HG03025 (cell line): ENCODE measurements around the gene REEP2.
"Not testable (repeated sequence)": the region's sequence is repeated elsewhere in the genome, so short reads cannot be mapped to it uniquely, and the experiment has no call there.

ENCODE experiments used
- ATAC-seq: cut with Tn5 transposase; IDR thresholded peaks from one replicate; pipeline ENCODE4 v1.9.1; 2021; ENCODE audit warnings: mild to moderate bottlenecking, moderate library complexity; ENCODE audit not compliant: unreplicated experiment, low FRiP score

Gene REEP2

GRCh38 chr5:138465261-138466124, 26.6 kb downstream of the REEP2 start, which contains the start of gene EGR1:
TSS of gene EGR1 (plus strand) at chr5:138465479. CDS start at chr5:138465762, 283 bp downstream.
- ATAC-seq: peak; percentile 59

GRCh38 chr5:138466125-138466899, 27.5 kb downstream of the REEP2 start:
- ATAC-seq: no peak

- no peak for ATAC-seq
Measured at GRCh38 chr5:138466900-138467710, 28.2 kb downstream of the REEP2 start.

- no peak for ATAC-seq
Measured at GRCh38 chr5:138467711-138468132, 28.9 kb downstream of the REEP2 start.

- no peak for ATAC-seq
Measured at GRCh38 chr5:138468133-138468965, 29.5 kb downstream of the REEP2 start.

GRCh38 chr5:138468966-138469539, 30.2 kb downstream of the REEP2 start:
- ATAC-seq: no peak

- ATAC-seq: no peak
Measured at GRCh38 chr5:138469540-138470321, 30.9 kb downstream of the REEP2 start.

- ATAC-seq: no peak
Measured at GRCh38 chr5:138470322-138471051, 31.6 kb downstream of the REEP2 start.

- ATAC-seq: no peak
Measured at GRCh38 chr5:138471052-138471361, 32.1 kb downstream of the REEP2 start.

- ATAC-seq: no peak
Measured at GRCh38 chr5:138472353-138472752, 33.5 kb downstream of the REEP2 start.

GRCh38 chr5:138473151-138473550, 34.3 kb downstream of the REEP2 start:
- ATAC-seq: not testable (repeated sequence)

- no peak for ATAC-seq
Measured at GRCh38 chr5:138476918-138477317, 38.1 kb downstream of the REEP2 start.

- no peak for ATAC-seq
Measured at GRCh38 chr5:138482638-138483037, 43.8 kb downstream of the REEP2 start.

GRCh38 chr5:138488481-138488945, 49.7 kb downstream of the REEP2 start:
- ATAC-seq: no peak

GRCh38 chr5:138489683-138490061, 50.8 kb downstream of the REEP2 start:
- ATAC-seq: no peak

GRCh38 chr5:138490648-138491283, 51.9 kb downstream of the REEP2 start:
- no peak for ATAC-seq

- ATAC-seq: no peak
Measured at GRCh38 chr5:138491284-138491648, 52.4 kb downstream of the REEP2 start.
